HepG2 (cell line): ENCODE data around the gene PHKG2. TPM values are rescaled to one million over a fixed set of nuclear protein-coding genes. Genes with fewer than 3 reads are reported as not detected.

Experiments used
- CCDC6 ChIP-seq: sonication (generic); formaldehyde crosslinking; IDR thresholded peaks from 2 replicates; pipeline ENCODE4 v1.8.1; 2022; ENCODE audit warnings: mild to moderate bottlenecking, missing genetic modification reagents, moderate library complexity
- CEBPZ ChIP-seq: IDR thresholded peaks from 2 replicates; pipeline ENCODE4 v1.6.1; 2012; ENCODE audit warnings: low read length, improper control_type of control experiment
- ELF3 ChIP-seq: IDR thresholded peaks from 2 replicates; pipeline ENCODE4 v1.6.1; 2016; ENCODE audit warnings: missing genetic modification reagents, missing compliant biosample characterization
- FIP1L1 ChIP-seq: fragments of 200-400 bp; formaldehyde crosslinking; IDR thresholded peaks from 2 replicates; pipeline ENCODE4 v1.6.1; 2018; ENCODE audit warnings: low read depth, mild to moderate bottlenecking, low read length, moderate library complexity, borderline replicate concordance; ENCODE audit not compliant: insufficient read depth
- GMEB2 ChIP-seq: IDR thresholded peaks from 2 replicates; pipeline ENCODE4 v1.6.1; 2016; ENCODE audit warnings: missing biosample characterization, missing genetic modification reagents, low read depth
- IRF1 ChIP-seq: sonication (generic); formaldehyde crosslinking; IDR thresholded peaks from 2 replicates; pipeline ENCODE4 v1.4.0; 2020; ENCODE audit warnings: low read depth, mild to moderate bottlenecking, missing genetic modification reagents
- KAT7 ChIP-seq: IDR thresholded peaks from 2 replicates; pipeline ENCODE4 v1.6.1; 2018; ENCODE audit warnings: borderline replicate concordance, missing compliant biosample characterization
- NBN ChIP-seq: fragments of 450-650 bp; conservative IDR thresholded peaks from 2 replicates; pipeline ENCODE4 v1.6.1; 2017
- RXRA ChIP-seq: sonication (generic); formaldehyde crosslinking; IDR thresholded peaks from 2 replicates; pipeline ENCODE4 v1.5.1; 2020; ENCODE audit warnings: missing genetic modification reagents
- ZIK1 ChIP-seq: sonication (generic); formaldehyde crosslinking; IDR thresholded peaks from 2 replicates; pipeline ENCODE4 v1.5.0; 2020; ENCODE audit warnings: mild to moderate bottlenecking, low read depth, missing genetic modification reagents, borderline replicate concordance
- ZNF232 ChIP-seq: sonication (generic); formaldehyde crosslinking; IDR thresholded peaks from 2 replicates; pipeline ENCODE4 v1.4.0; 2020; ENCODE audit warnings: missing genetic modification reagents, borderline replicate concordance
- ZNF256 ChIP-seq: sonication (generic); formaldehyde crosslinking; conservative IDR thresholded peaks from 2 replicates; pipeline ENCODE4 v1.4.0; 2020; ENCODE audit warnings: missing genetic modification reagents
- ZNF274 ChIP-seq: sonication (generic); formaldehyde crosslinking; IDR thresholded peaks from 2 replicates; pipeline ENCODE4 v1.5.1; 2020; ENCODE audit warnings: mild to moderate bottlenecking, missing genetic modification reagents
- ZNF275 ChIP-seq: sonication (generic); formaldehyde crosslinking; IDR thresholded peaks from 2 replicates; pipeline ENCODE4 v1.8.0; 2022; ENCODE audit warnings: missing genetic modification reagents, mild to moderate bottlenecking, inconsistent platforms, borderline replicate concordance
- ZNF484 ChIP-seq: sonication (generic); formaldehyde crosslinking; IDR thresholded peaks from 2 replicates; pipeline ENCODE4 v1.5.1; 2020; ENCODE audit warnings: mild to moderate bottlenecking, low read depth, missing genetic modification reagents, borderline replicate concordance
- ZNF557 ChIP-seq: sonication (generic); formaldehyde crosslinking; IDR thresholded peaks from 2 replicates; pipeline ENCODE4 v1.4.0; 2020; ENCODE audit warnings: missing genetic modification reagents
- ZNF777 ChIP-seq: sonication (generic); formaldehyde crosslinking; IDR thresholded peaks from 2 replicates; pipeline ENCODE4 v1.4.0; 2020; ENCODE audit warnings: missing genetic modification reagents
- ZSCAN20 ChIP-seq: sonication (generic); formaldehyde crosslinking; IDR thresholded peaks from 2 replicates; pipeline ENCODE4 v1.4.0; 2020; ENCODE audit warnings: missing genetic modification reagents, mild to moderate bottlenecking, borderline replicate concordance
- ZUFSP ChIP-seq: sonication (generic); formaldehyde crosslinking; IDR thresholded peaks from 2 replicates; pipeline ENCODE4 v1.9.0; 2021; ENCODE audit warnings: missing genetic modification reagents, mild to moderate bottlenecking, borderline replicate concordance
- polyA plus RNA-seq, 8 experiments: library from polyadenylated mRNA; depleted of rRNA in 3 of 8; stranded (reverse) in 7 of 8; unstranded in 1 of 8; fragments of >200 nt; fragmentation: Illumina TruSeq in 4 of 8; extraction: Trizol in 4 of 8; gene quantifications; 2 replicates each; pipeline versions ENCODE4 v1.2.1 to v1.2.3, GENCODE V29; 2011 to 2016; ENCODE audit warnings: low read depth in 4 of 8, missing spikeins in 1 of 8, mixed read lengths in 1 of 8; ENCODE audit not compliant: insufficient read depth in 1 of 8
- total RNA-seq, 5 experiments: library from RNA; depleted of rRNA; stranded (reverse); fragments of >200 nt; fragmentation: Illumina TruSeq; extraction: Trizol; gene quantifications; 2 replicates each; pipeline ENCODE4 v1.2.3, GENCODE V29; 2016; ENCODE audit warnings: low read depth in 1 of 5

The PHKG2 gene
- total and polyA plus RNA-seq, 2 of the 13 experiments (the other 11 are each of a cell fraction or from before 2014, with no cell fraction given): 37.4 to 42.1 TPM

GRCh38 chr16:30761928-30762902 is 14.0 kb downstream of the PHKG2 start, which contains the start of the genes CFAP119 and RNF40 (continued):
- TF ChIP-seq ZNF275 (CRISPR knock-in tag) (0 out of 2 replicates have a peak, but pooled peaks have one; percentile 76), ZUFSP (CRISPR knock-in tag) (no peak), ZSCAN20 (CRISPR knock-in tag) (peak; percentile 72; the same call in 1 of the 2 replicates), KAT7 (CRISPR knock-in tag) (peak; percentile 89; the same call in 1 of the 2 replicates), ZNF232 (CRISPR knock-in tag) (peak; percentile 83), ZNF484 (CRISPR knock-in tag) (0 out of 2 replicates have a peak, but pooled peaks have one; percentile 14), IRF1 (CRISPR knock-in tag) (no peak), NBN (no peak), ZNF256 (CRISPR knock-in tag) (0 out of 2 replicates have a peak, but pooled peaks have one; percentile 71), CCDC6 (peak; percentile 89; the same call in 1 of the 2 replicates), ZNF274 (CRISPR knock-in tag) (peak; percentile 3; the same call in 1 of the 2 replicates), FIP1L1 (no peak), ELF3 (CRISPR knock-in tag) (peak; percentile 55; the same call in 1 of the 2 replicates), ZNF557 (CRISPR knock-in tag) (no peak), GMEB2 (CRISPR knock-in tag) (peak; percentile 64), RXRA (CRISPR knock-in tag) (peak; percentile 47), CEBPZ (no peak), ZIK1 (CRISPR knock-in tag) (no peak), ZNF777 (CRISPR knock-in tag) (no peak)
